HepG2 (cell line): ENCODE results near the gene TFF1. TPM values are rescaled to one million over a fixed set of nuclear protein-coding genes. Genes with fewer than 3 reads are reported as not detected.

Experiments used
- ATF7-NPFF ChIP-seq: sonication (generic); formaldehyde crosslinking; IDR thresholded peaks from 2 replicates; pipeline ENCODE4 v1.8.1; 2023; ENCODE audit warnings: mild to moderate bottlenecking, low read depth, missing genetic modification reagents, moderate library complexity
- CENPT ChIP-seq: sonication (generic); formaldehyde crosslinking; IDR thresholded peaks from 2 replicates; pipeline ENCODE4 v1.8.0; 2022; ENCODE audit warnings: low read depth, mild to moderate bottlenecking, moderate library complexity, missing genetic modification reagents
- CHCHD3 ChIP-seq: sonication (generic); formaldehyde crosslinking; IDR thresholded peaks from 2 replicates; pipeline ENCODE4 v1.8.0; 2022; ENCODE audit warnings: mild to moderate bottlenecking, missing genetic modification reagents, moderate library complexity
- DDIT3 ChIP-seq: sonication (generic); formaldehyde crosslinking; IDR thresholded peaks from 2 replicates; pipeline ENCODE4 v1.4.0; 2020; ENCODE audit warnings: mild to moderate bottlenecking, missing genetic modification reagents
- ERF ChIP-seq: IDR thresholded peaks from 2 replicates; pipeline ENCODE4 v1.6.1; 2018; ENCODE audit warnings: missing biosample characterization, missing genetic modification reagents
- FOXA1 ChIP-seq, 2 experiments: fragments of 450-650 bp in 1 of 2; sonication (generic) in 1 of 2; formaldehyde crosslinking in 1 of 2; IDR thresholded peaks; 2 replicates each; pipeline versions ENCODE4 v1.4.0 to v1.6.1; 2016 to 2020; ENCODE audit warnings: missing genetic modification reagents in 1 of 2
- MAFK ChIP-seq, 2 experiments: IDR thresholded peaks in 1 of 2; conservative IDR thresholded peaks in 1 of 2; 2 replicates each; pipeline ENCODE4 v1.6.1; 2011; ENCODE audit warnings: improper control_type of control experiment in 2 of 2, low read length in 2 of 2
- MTA3 ChIP-seq: sonication (generic); formaldehyde crosslinking; IDR thresholded peaks from 2 replicates; pipeline ENCODE4 v1.4.0; 2020; ENCODE audit warnings: missing genetic modification reagents
- NFE2L2 ChIP-seq: fragments of 150-350 bp; IDR thresholded peaks from 2 replicates; pipeline ENCODE4 v1.6.1; 2014; ENCODE audit warnings: low read length
- PHF21A ChIP-seq: sonication (generic); formaldehyde crosslinking; IDR thresholded peaks from 2 replicates; pipeline ENCODE4 v1.5.0; 2020; ENCODE audit warnings: mild to moderate bottlenecking, missing genetic modification reagents
- STAT5B ChIP-seq: sonication (generic); formaldehyde crosslinking; IDR thresholded peaks from 2 replicates; pipeline ENCODE4 v1.4.0; 2020; ENCODE audit warnings: missing genetic modification reagents
- TAF15 ChIP-seq: fragments of 200-400 bp; formaldehyde crosslinking; IDR thresholded peaks from one replicate; pipeline ENCODE4 v1.6.1; 2018; ENCODE audit warnings: mild to moderate bottlenecking, low read depth, low read length; ENCODE audit not compliant: poor library complexity, severe bottlenecking
- TEAD3 ChIP-seq: optimal IDR thresholded peaks from 2 replicates; pipeline ENCODE3; 2016; ENCODE audit warnings: borderline replicate concordance
- TERF1 ChIP-seq: sonication (generic); formaldehyde crosslinking; IDR thresholded peaks from 2 replicates; pipeline ENCODE4 v1.8.0; 2022; ENCODE audit warnings: mild to moderate bottlenecking, missing genetic modification reagents, moderate library complexity
- THAP11 ChIP-seq: IDR thresholded peaks from 2 replicates; pipeline ENCODE4 v1.6.1; 2016; ENCODE audit warnings: missing biosample characterization, missing genetic modification reagents
- TMF1 ChIP-seq: sonication (generic); formaldehyde crosslinking; IDR thresholded peaks from 2 replicates; pipeline ENCODE4 v1.8.1; 2022; ENCODE audit warnings: low read depth, missing genetic modification reagents
- ZBTB42 ChIP-seq: sonication (generic); formaldehyde crosslinking; IDR thresholded peaks from 2 replicates; pipeline ENCODE4 v1.5.0; 2020; ENCODE audit warnings: mild to moderate bottlenecking, missing genetic modification reagents
- ZFP36L2 ChIP-seq: sonication (generic); formaldehyde crosslinking; IDR thresholded peaks from 2 replicates; pipeline ENCODE4 v1.4.0; 2020; ENCODE audit warnings: missing genetic modification reagents
- ZFP41 ChIP-seq: sonication (generic); formaldehyde crosslinking; IDR thresholded peaks from 2 replicates; pipeline ENCODE4 v1.4.0; 2020; ENCODE audit warnings: mild to moderate bottlenecking, missing genetic modification reagents, borderline replicate concordance
- ZKSCAN1 ChIP-seq: fragments of 150-350 bp; IDR thresholded peaks from 2 replicates; pipeline ENCODE4 v1.6.1; 2014; ENCODE audit warnings: low read length
- ZNF180 ChIP-seq: sonication (generic); formaldehyde crosslinking; IDR thresholded peaks from 2 replicates; pipeline ENCODE4 v1.4.0; 2020; ENCODE audit warnings: low read depth, missing genetic modification reagents, borderline replicate concordance
- ZNF644 ChIP-seq: IDR thresholded peaks from 2 replicates; pipeline ENCODE4 v1.6.1; 2016; ENCODE audit warnings: low read depth
- ZNF713 ChIP-seq: sonication (generic); formaldehyde crosslinking; IDR thresholded peaks from 2 replicates; pipeline ENCODE4 v1.4.0; 2020; ENCODE audit warnings: mild to moderate bottlenecking, missing genetic modification reagents
- ZNF720 ChIP-seq: sonication (generic); formaldehyde crosslinking; IDR thresholded peaks from 2 replicates; pipeline ENCODE4 v1.4.0; 2020; ENCODE audit warnings: missing genetic modification reagents
- polyA plus RNA-seq, 8 experiments: library from polyadenylated mRNA; depleted of rRNA in 3 of 8; stranded (reverse) in 7 of 8; unstranded in 1 of 8; fragments of >200 nt; fragmentation: Illumina TruSeq in 4 of 8; extraction: Trizol in 4 of 8; gene quantifications; 2 replicates each; pipeline versions ENCODE4 v1.2.1 to v1.2.3, GENCODE V29; 2011 to 2016; ENCODE audit warnings: low read depth in 4 of 8, missing spikeins in 1 of 8, mixed read lengths in 1 of 8; ENCODE audit not compliant: insufficient read depth in 1 of 8
- total RNA-seq, 5 experiments: library from RNA; depleted of rRNA; stranded (reverse); fragments of >200 nt; fragmentation: Illumina TruSeq; extraction: Trizol; gene quantifications; 2 replicates each; pipeline ENCODE4 v1.2.3, GENCODE V29; 2016; ENCODE audit warnings: low read depth in 1 of 5
- TF ChIP-seq, protein P1 (sequence below): sonication (generic); formaldehyde crosslinking; IDR thresholded peaks from 2 replicates; pipeline ENCODE4 v1.4.0; 2020; ENCODE audit warnings: missing genetic modification reagents
- TF ChIP-seq, protein P2 (sequence below): IDR thresholded peaks from 2 replicates; pipeline ENCODE4 v1.6.1; 2016; ENCODE audit warnings: missing compliant biosample characterization, missing genetic modification reagents, borderline replicate concordance
- TF ChIP-seq, protein P3 (sequence below): sonication (generic); formaldehyde crosslinking; IDR thresholded peaks from 2 replicates; pipeline ENCODE4 v1.5.1; 2020; ENCODE audit warnings: mild to moderate bottlenecking, moderate library complexity, missing genetic modification reagents

TFF1 gene
- total and polyA plus RNA-seq, 2 of the 13 experiments (the other 11 are each of a cell fraction or from before 2014, with no cell fraction given): 0.24 to 19.4 TPM

DNA sequence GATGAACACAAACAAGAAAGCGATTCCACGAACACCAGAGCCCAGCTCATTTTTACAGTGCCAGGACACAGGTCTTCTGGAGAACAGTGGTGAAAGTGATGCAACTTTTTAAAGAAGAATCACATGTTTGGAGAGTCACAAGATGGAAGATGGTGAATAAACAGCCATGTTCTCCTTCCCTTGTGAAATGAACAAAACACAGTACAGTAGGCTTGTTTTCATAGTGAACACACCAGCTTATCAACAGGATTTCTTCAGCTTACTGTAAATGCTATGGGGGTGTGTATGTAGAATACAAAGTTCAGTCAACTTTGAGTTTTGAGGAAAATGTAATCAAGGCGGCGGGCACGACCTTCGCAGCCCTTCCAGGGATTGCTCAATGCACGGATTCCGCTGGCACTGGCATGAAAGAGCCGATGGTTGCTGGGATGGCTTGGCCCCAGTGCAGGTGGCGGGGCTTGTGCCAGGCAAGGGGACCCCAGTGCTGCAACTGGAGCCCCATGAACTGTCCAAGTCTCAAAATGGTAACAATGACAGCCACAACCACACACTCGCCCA is 19.8 kb upstream of the TFF1 start (continued):
- TF ChIP-seq MTA3 (CRISPR knock-in tag) (no peak), ZNF713 (no peak), ZKSCAN1 (no peak), CHCHD3 (CRISPR knock-in tag) (no peak), PHF21A (CRISPR knock-in tag) (peak; percentile 74), FOXA1 (IDR thresholded peaks at IDR 0.05) (no peak), FOXA1 (CRISPR knock-in tag; IDR thresholded peaks at IDR 0.05) (peak; percentile 94), TEAD3 (peak; percentile 90), ZNF644 (CRISPR knock-in tag) (peak; percentile 90), ZBTB42 (CRISPR knock-in tag) (no peak), DDIT3 (CRISPR knock-in tag) (no peak), CENPT (CRISPR knock-in tag) (no peak), ERF (CRISPR knock-in tag) (0 out of 2 replicates have a peak, but pooled peaks have one; percentile 62), THAP11 (peak; percentile 75), ZFP36L2 (CRISPR knock-in tag) (no peak), ZNF720 (CRISPR knock-in tag) (no peak), ATF7-NPFF (CRISPR knock-in tag) (no peak), TMF1 (no peak), TERF1 (no peak), ZFP41 (CRISPR knock-in tag) (no peak), MAFK (conservative IDR thresholded peaks at IDR 0.05 in 1 of 2, IDR thresholded peaks at IDR 0.05 in 1 of 2; ENCODE audit: low read length in 2 of 2) (no peak), TAF15 (no peak), NFE2L2 (no peak), STAT5B (no peak), ZNF180 (CRISPR knock-in tag) (no peak)
- TF ChIP-seq, protein P1, sequence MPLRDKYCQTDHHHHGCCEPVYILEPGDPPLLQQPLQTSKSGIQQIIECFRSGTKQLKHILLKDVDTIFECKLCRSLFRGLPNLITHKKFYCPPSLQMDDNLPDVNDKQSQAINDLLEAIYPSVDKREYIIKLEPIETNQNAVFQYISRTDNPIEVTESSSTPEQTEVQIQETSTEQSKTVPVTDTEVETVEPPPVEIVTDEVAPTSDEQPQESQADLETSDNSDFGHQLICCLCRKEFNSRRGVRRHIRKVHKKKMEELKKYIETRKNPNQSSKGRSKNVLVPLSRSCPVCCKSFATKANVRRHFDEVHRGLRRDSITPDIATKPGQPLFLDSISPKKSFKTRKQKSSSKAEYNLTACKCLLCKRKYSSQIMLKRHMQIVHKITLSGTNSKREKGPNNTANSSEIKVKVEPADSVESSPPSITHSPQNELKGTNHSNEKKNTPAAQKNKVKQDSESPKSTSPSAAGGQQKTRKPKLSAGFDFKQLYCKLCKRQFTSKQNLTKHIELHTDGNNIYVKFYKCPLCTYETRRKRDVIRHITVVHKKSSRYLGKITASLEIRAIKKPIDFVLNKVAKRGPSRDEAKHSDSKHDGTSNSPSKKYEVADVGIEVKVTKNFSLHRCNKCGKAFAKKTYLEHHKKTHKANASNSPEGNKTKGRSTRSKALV (CRISPR knock-in tag): no peak
- TF ChIP-seq, protein P2, sequence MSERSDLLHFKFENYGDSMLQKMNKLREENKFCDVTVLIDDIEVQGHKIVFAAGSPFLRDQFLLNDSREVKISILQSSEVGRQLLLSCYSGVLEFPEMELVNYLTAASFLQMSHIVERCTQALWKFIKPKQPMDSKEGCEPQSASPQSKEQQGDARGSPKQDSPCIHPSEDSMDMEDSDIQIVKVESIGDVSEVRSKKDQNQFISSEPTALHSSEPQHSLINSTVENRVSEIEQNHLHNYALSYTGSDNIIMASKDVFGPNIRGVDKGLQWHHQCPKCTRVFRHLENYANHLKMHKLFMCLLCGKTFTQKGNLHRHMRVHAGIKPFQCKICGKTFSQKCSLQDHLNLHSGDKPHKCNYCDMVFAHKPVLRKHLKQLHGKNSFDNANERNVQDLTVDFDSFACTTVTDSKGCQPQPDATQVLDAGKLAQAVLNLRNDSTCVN (CRISPR knock-in tag): no peak; the same call in 1 of the 2 replicates
- TF ChIP-seq, protein P3, sequence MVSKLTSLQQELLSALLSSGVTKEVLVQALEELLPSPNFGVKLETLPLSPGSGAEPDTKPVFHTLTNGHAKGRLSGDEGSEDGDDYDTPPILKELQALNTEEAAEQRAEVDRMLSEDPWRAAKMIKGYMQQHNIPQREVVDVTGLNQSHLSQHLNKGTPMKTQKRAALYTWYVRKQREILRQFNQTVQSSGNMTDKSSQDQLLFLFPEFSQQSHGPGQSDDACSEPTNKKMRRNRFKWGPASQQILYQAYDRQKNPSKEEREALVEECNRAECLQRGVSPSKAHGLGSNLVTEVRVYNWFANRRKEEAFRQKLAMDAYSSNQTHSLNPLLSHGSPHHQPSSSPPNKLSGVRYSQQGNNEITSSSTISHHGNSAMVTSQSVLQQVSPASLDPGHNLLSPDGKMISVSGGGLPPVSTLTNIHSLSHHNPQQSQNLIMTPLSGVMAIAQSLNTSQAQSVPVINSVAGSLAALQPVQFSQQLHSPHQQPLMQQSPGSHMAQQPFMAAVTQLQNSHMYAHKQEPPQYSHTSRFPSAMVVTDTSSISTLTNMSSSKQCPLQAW (CRISPR knock-in tag): peak; percentile 71
